ENCODE measurements around the gene MAB21L4.

Gene MAB21L4

GRCh38 chr2:240871071-240871958 lies 24.6 kb downstream of the MAB21L4 start:
- DNase-seq (ENCODE audit: low read depth) = no peak
- no peak overlapping the region for H3K4me3 ChIP-seq (ENCODE audit: low read depth, low read length)
- TF ChIP-seq CTCF (IDR thresholded peaks at IDR 0.05; ENCODE audit: low read depth, low read length, missing control alignments) = no peak
- in situ Hi-C loops (cut with HindIII; ENCODE audit: low sequenced_read_pairs) = no loop called here

GRCh38 chr2:240869956-240870875 lies 25.7 kb downstream of the MAB21L4 start:
- TF ChIP-seq CTCF (IDR thresholded peaks at IDR 0.05; ENCODE audit: low read depth, low read length, missing control alignments) = no peak
- in situ Hi-C loops (cut with HindIII; ENCODE audit: low sequenced_read_pairs) = no loop called here
- no peak for DNase-seq (ENCODE audit: low read depth)
- no peak overlapping the region for H3K4me3 ChIP-seq (ENCODE audit: low read depth, low read length)

GRCh38 chr2:240869109-240869955 lies 26.6 kb downstream of the MAB21L4 start:
- H3K4me3 ChIP-seq (ENCODE audit: low read depth, low read length) = no peak overlapping the region
- no peak for DNase-seq (ENCODE audit: low read depth)
- no peak for TF ChIP-seq CTCF (IDR thresholded peaks at IDR 0.05; ENCODE audit: low read depth, low read length, missing control alignments)
- in situ Hi-C loops (cut with HindIII; ENCODE audit: low sequenced_read_pairs) = no loop called here

- DNase-seq (ENCODE audit: low read depth) = no peak
- no peak within 1 kb of the TSS for H3K4me3 ChIP-seq (ENCODE audit: low read depth, low read length)
- TF ChIP-seq CTCF (IDR thresholded peaks at IDR 0.05; ENCODE audit: low read depth, low read length, missing control alignments) = no peak
- in situ Hi-C loops (cut with HindIII; ENCODE audit: low sequenced_read_pairs) = no loop called here
These were observed 27.5 kb downstream of the MAB21L4 start, which contains the start of gene AGXT for GRCh38 chr2:240868286-240869108. Gene AGXT, plus strand, starts transcription at chr2:240868824. Its CDS starts 42 bp downstream, at chr2:240868866.

GRCh38 chr2:240865391-240865790 lies 30.6 kb downstream of the MAB21L4 start:
- no peak for TF ChIP-seq CTCF (IDR thresholded peaks at IDR 0.05; ENCODE audit: low read depth, low read length, missing control alignments)

More at GRCh38 chr2:240865391-240865790, 30.6 kb downstream of the MAB21L4 start:
- in situ Hi-C loops (cut with HindIII; ENCODE audit: low sequenced_read_pairs) = no loop called here
- H3K4me3 ChIP-seq (ENCODE audit: low read depth, low read length) = no peak overlapping the region
- no peak for DNase-seq (ENCODE audit: low read depth)
